Bronchial epithelial cell (primary cell): ENCODE data around the gene GNAS-AS1. TPM values are rescaled to one million over a fixed set of nuclear protein-coding genes. Genes with fewer than 3 reads are reported as not detected.

Experiments
- DNase-seq: peaks from one replicate; pipeline ENCODE4 v3.0.0-alpha.2; 2010; ENCODE audit warnings: low read depth
- FAIRE-seq: peaks from 2 replicates; lab custom pipeline; 2011; peaks lifted over from hg19 to GRCh38; lab: Jason Lieb, UNC
- H3K27me3 ChIP-seq: 2 replicates; pipeline ENCODE4 v1.5.1; 2011; ENCODE audit warnings: low read length; ENCODE audit not compliant: control insufficient read depth, insufficient read depth
- H3K36me3 ChIP-seq: 2 replicates; pipeline ENCODE4 v1.5.1; 2011; ENCODE audit warnings: low read length; ENCODE audit not compliant: control insufficient read depth, insufficient read depth
- H3K4me3 ChIP-seq: 2 replicates; pipeline ENCODE4 v1.5.1; 2011; ENCODE audit warnings: mild to moderate bottlenecking, low read depth, low read length, control low read depth
- CTCF ChIP-seq: IDR thresholded peaks from 2 replicates; pipeline ENCODE4 v1.5.1; 2011; ENCODE audit warnings: mild to moderate bottlenecking, moderate library complexity, low read length, control low read depth, inconsistent platforms; ENCODE audit not compliant: insufficient read depth, severe bottlenecking
- total RNA-seq: library from RNA; depleted of rRNA; stranded (reverse); fragments of >200 nt; gene quantifications from 2 replicates; pipeline ENCODE4 v1.2.1, GENCODE V29; 2014

Gene GNAS-AS1
- total RNA-seq, 1 donor from 2014 or later = 1.3 TPM

GRCh38 chr20:58877050-58877975 is 26.6 kb upstream of the GNAS-AS1 start:
- H3K4me3 ChIP-seq = no peak overlapping the region
- no peaks in the 10 kb centered on the region for H3K36me3 ChIP-seq
- H3K27me3 ChIP-seq = peaks cover 4% of the 10 kb centered on the region
- FAIRE-seq (no peak), DNase-seq (no peak)
- TF ChIP-seq CTCF = no peak

GRCh38 chr20:58876437-58876836 is 25.7 kb upstream of the GNAS-AS1 start:
- no peak for DNase-seq
- Histone ChIP-seq H3K36me3 (no peaks in the 10 kb centered on the region), H3K27me3 (peaks cover 3% of the 10 kb centered on the region), H3K4me3 (no peak overlapping the region)
- no peak for FAIRE-seq
- TF ChIP-seq CTCF = no peak

- FAIRE-seq = no peak
- Histone ChIP-seq H3K36me3 (no peaks in the 10 kb centered on the region), H3K4me3 (no peak overlapping the region), H3K27me3 (no peaks in the 10 kb centered on the region)
- no peak for TF ChIP-seq CTCF
- no peak for DNase-seq
Observed at GRCh38 chr20:58875541-58876134, 24.9 kb upstream of the GNAS-AS1 start.

- FAIRE-seq (no peak), DNase-seq (no peak)
- no peak for TF ChIP-seq CTCF
Observed at GRCh38 chr20:58875111-58875510, 24.4 kb upstream of the GNAS-AS1 start.

GRCh38 chr20:58874469-58874868 is 23.8 kb upstream of the GNAS-AS1 start:
- Histone ChIP-seq H3K27me3 (no peaks in the 10 kb centered on the region), H3K4me3 (no peak overlapping the region), H3K36me3 (no peaks in the 10 kb centered on the region)
- FAIRE-seq (no peak), DNase-seq (no peak)
- TF ChIP-seq CTCF = no peak

More at GRCh38 chr20:58875111-58875510, 24.4 kb upstream of the GNAS-AS1 start:
- H3K27me3 ChIP-seq = no peaks in the 10 kb centered on the region
- H3K4me3 ChIP-seq = no peak overlapping the region
- H3K36me3 ChIP-seq = no peaks in the 10 kb centered on the region
